ENCODE data around the gene NREP. TPM values are rescaled to one million over a fixed set of nuclear protein-coding genes. Genes with fewer than 3 reads are reported as not detected.

NREP gene
- total RNA-seq, 1 donor from 2014 or later = 756 TPM

- DNase-seq (ENCODE audit: low spot score in 2 of 2, unreplicated experiment in 2 of 2) = no peak
- Mint-ChIP-seq H3K27ac (peak overlapping the region; percentile 98), H3K9me3 (peaks cover 7% of the 10 kb centered on the region), H3K36me3 (peaks cover 21% of the 10 kb centered on the region), H3K4me3 (peak overlapping the region; percentile 82), H3K27me3 (ENCODE audit: low read depth) (peaks cover 1% of the 10 kb centered on the region), H3K4me1 (peaks cover 48% of the 10 kb centered on the region)
- TF ChIP-seq CTCF (IDR thresholded peaks at IDR 0.05; ENCODE audit: unreplicated experiment) = no peak
These were observed 1.0 kb downstream of the NREP start for GRCh38 chr5:111755942-111756381.

GRCh38 chr5:111755345-111755941 lies 1.6 kb downstream of the NREP start:
- DNase-seq (ENCODE audit: low spot score in 2 of 2, unreplicated experiment in 2 of 2) = no peak
- H3K27me3 Mint-ChIP-seq (ENCODE audit: low read depth) = peaks cover 1% of the 10 kb centered on the region
- TF ChIP-seq CTCF (IDR thresholded peaks at IDR 0.05; ENCODE audit: unreplicated experiment) = no peak
- peak overlapping the region; percentile 82 for H3K4me3 Mint-ChIP-seq
- peaks cover 24% of the 10 kb centered on the region for H3K36me3 Mint-ChIP-seq
- H3K27ac Mint-ChIP-seq = peak overlapping the region; percentile 98
- H3K4me1 Mint-ChIP-seq = peaks cover 47% of the 10 kb centered on the region
- H3K9me3 Mint-ChIP-seq = peaks cover 7% of the 10 kb centered on the region

- H3K36me3 Mint-ChIP-seq = peaks cover 37% of the 10 kb centered on the region
- no peak for DNase-seq (ENCODE audit: low spot score in 2 of 2, unreplicated experiment in 2 of 2)
- H3K27me3 Mint-ChIP-seq (ENCODE audit: low read depth) = peaks cover 1% of the 10 kb centered on the region
- TF ChIP-seq CTCF (IDR thresholded peaks at IDR 0.05; ENCODE audit: unreplicated experiment) = no peak
- peaks cover 51% of the 10 kb centered on the region for H3K4me1 Mint-ChIP-seq
- H3K27ac Mint-ChIP-seq = peak overlapping the region; percentile 35
- H3K4me3 Mint-ChIP-seq = peak overlapping the region; percentile 82
- H3K9me3 Mint-ChIP-seq = peaks cover 7% of the 10 kb centered on the region
These were observed 3.0 kb downstream of the NREP start for GRCh38 chr5:111753884-111754589.

DNA sequence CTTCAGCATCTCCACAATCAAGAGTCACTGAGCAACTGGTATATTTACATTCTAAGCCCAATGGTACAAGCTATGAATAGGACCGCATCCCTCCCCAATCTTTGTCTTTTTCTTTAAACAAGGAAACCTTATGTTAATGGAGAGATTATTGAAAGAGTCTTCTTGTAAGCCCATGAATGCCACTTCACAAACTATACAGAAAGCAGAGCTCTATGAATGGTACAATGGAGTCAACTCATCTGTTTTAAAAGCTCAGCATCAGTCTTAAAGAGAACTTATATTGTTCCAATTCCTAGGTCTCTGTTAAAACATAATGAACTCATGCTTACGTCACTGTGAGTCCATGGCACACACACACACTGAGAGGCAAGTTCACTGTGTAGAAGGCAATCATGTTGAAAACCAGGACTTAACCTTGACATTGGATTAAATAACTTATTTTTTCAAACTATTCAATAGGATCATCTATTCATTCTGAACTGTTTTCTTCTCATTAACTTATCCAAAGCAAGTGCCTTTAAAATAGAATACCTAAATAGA lies 4.5 kb downstream of the NREP start:
- Mint-ChIP-seq H3K27me3 (ENCODE audit: low read depth) (peaks cover 1% of the 10 kb centered on the region), H3K4me3 (peak overlapping the region; percentile 56), H3K4me1 (peaks cover 56% of the 10 kb centered on the region), H3K9me3 (peaks cover 7% of the 10 kb centered on the region), H3K27ac (peak overlapping the region; percentile 37), H3K36me3 (peaks cover 46% of the 10 kb centered on the region)
- no peak for TF ChIP-seq CTCF (IDR thresholded peaks at IDR 0.05; ENCODE audit: unreplicated experiment)
- DNase-seq (ENCODE audit: low spot score in 2 of 2, unreplicated experiment in 2 of 2) = no peak

DNA sequence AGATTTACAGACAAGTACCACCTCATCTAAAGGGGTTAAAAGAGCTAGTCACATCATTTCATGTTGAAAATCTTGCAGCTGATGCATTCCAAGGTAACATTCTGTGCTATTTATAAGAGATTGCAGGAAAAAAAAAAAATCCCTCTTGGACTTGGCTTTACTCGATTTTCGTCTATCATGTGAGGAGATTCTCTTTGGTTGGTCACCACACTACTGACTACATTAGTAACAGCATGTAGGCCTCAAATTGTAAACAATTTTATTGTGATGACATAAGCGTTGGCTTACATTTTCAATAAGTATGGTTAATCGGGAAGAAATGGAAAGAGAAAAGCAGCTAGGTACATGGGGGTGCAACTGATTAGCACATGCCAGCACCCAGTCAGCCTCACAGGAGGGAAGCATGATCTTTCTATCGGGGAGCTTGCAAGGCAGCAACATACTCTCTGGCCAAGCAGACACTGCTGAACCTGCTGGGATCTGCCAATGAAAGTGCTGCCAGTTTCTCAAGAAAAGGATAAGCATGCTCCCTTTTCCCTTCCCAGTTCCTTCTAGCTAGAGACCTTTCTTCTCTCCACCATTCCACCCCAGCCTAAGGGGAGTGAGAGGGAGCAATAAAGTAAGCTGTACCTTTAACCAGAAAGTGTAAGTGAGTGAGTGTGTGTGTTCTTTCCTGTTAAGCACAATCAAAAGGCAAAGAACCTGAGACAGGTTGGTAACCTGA lies 7.5 kb downstream of the NREP start:
- H3K27ac Mint-ChIP-seq = peak overlapping the region; percentile 66
- no peaks in the 10 kb centered on the region for H3K27me3 Mint-ChIP-seq (ENCODE audit: low read depth)
- H3K9me3 Mint-ChIP-seq = peaks cover 7% of the 10 kb centered on the region
- DNase-seq (ENCODE audit: low spot score in 2 of 2, unreplicated experiment in 2 of 2) = no peak
- TF ChIP-seq CTCF (IDR thresholded peaks at IDR 0.05; ENCODE audit: unreplicated experiment) = no peak
- peaks cover 52% of the 10 kb centered on the region for H3K36me3 Mint-ChIP-seq
- H3K4me3 Mint-ChIP-seq = no peak overlapping the region
- H3K4me1 Mint-ChIP-seq = peaks cover 77% of the 10 kb centered on the region
